ENCODE data around the gene IER5L. TPM values are rescaled to one million over a fixed set of nuclear protein-coding genes. Genes with fewer than 3 reads are reported as not detected.

Gene IER5L
- total RNA-seq, 1 donor from 2014 or later = 19.5 TPM

GRCh38 chr9:129154866-129155477, 23.1 kb downstream of the IER5L start:
- Histone ChIP-seq H3K27me3 (ENCODE audit: control insufficient read depth, insufficient read depth, low read length) (no peaks in the 10 kb centered on the region), H3K4me3 (ENCODE audit: low read depth, low read length) (no peak overlapping the region), H3K36me3 (ENCODE audit: control insufficient read depth, insufficient read depth, low read length) (peaks cover 7% of the 10 kb centered on the region)
- DNase-seq (ENCODE audit: low read depth) (no peak), FAIRE-seq (no peak)
- TF ChIP-seq CTCF (IDR thresholded peaks at IDR 0.05; ENCODE audit: insufficient read depth, low read length, severe bottlenecking) = no peak

GRCh38 chr9:129151469-129151868, 26.6 kb downstream of the IER5L start:
- Histone ChIP-seq H3K4me3 (ENCODE audit: low read depth, low read length) (no peak overlapping the region), H3K36me3 (ENCODE audit: control insufficient read depth, insufficient read depth, low read length) (peaks cover 13% of the 10 kb centered on the region), H3K27me3 (ENCODE audit: control insufficient read depth, insufficient read depth, low read length) (no peaks in the 10 kb centered on the region)
- no peak for TF ChIP-seq CTCF (IDR thresholded peaks at IDR 0.05; ENCODE audit: insufficient read depth, low read length, severe bottlenecking)
- DNase-seq (ENCODE audit: low read depth) = no peak
- FAIRE-seq = no peak

GRCh38 chr9:129150672-129151211, 27.3 kb downstream of the IER5L start:
- FAIRE-seq = no peak
- Histone ChIP-seq H3K36me3 (ENCODE audit: control insufficient read depth, insufficient read depth, low read length) (peaks cover 13% of the 10 kb centered on the region), H3K4me3 (ENCODE audit: low read depth, low read length) (no peak overlapping the region), H3K27me3 (ENCODE audit: control insufficient read depth, insufficient read depth, low read length) (no peaks in the 10 kb centered on the region)
- TF ChIP-seq CTCF (IDR thresholded peaks at IDR 0.05; ENCODE audit: insufficient read depth, low read length, severe bottlenecking) = no peak
- no peak for DNase-seq (ENCODE audit: low read depth)

GRCh38 chr9:129150122-129150521, 27.9 kb downstream of the IER5L start:
- H3K4me3 ChIP-seq (ENCODE audit: low read depth, low read length) = no peak overlapping the region
- DNase-seq (ENCODE audit: low read depth) (no peak), FAIRE-seq (no peak)
- no peaks in the 10 kb centered on the region for H3K27me3 ChIP-seq (ENCODE audit: control insufficient read depth, insufficient read depth, low read length)
- H3K36me3 ChIP-seq (ENCODE audit: control insufficient read depth, insufficient read depth, low read length) = peaks cover 12% of the 10 kb centered on the region
- no peak for TF ChIP-seq CTCF (IDR thresholded peaks at IDR 0.05; ENCODE audit: insufficient read depth, low read length, severe bottlenecking)

- TF ChIP-seq CTCF (IDR thresholded peaks at IDR 0.05; ENCODE audit: insufficient read depth, low read length, severe bottlenecking) = no peak
- FAIRE-seq (no peak), DNase-seq (ENCODE audit: low read depth) (no peak)
- Histone ChIP-seq H3K4me3 (ENCODE audit: low read depth, low read length) (no peak overlapping the region), H3K27me3 (ENCODE audit: control insufficient read depth, insufficient read depth, low read length) (no peaks in the 10 kb centered on the region), H3K36me3 (ENCODE audit: control insufficient read depth, insufficient read depth, low read length) (peaks cover 12% of the 10 kb centered on the region)
These were observed 28.6 kb downstream of the IER5L start for GRCh38 chr9:129149442-129149841.

Measured in bronchial epithelial cell (primary cell).